ENCODE measurements around the gene DTX1.
"Not testable (repeated sequence)": the region's sequence is repeated elsewhere in the genome, so short reads cannot be mapped to it uniquely, and the experiment has no call there.

DTX1 gene

GRCh38 chr12:113141716-113142115 is 85.2 kb downstream of the DTX1 start:
- DNase-seq: not testable (repeated sequence)

GRCh38 chr12:113142173-113142885 is 85.8 kb downstream of the DTX1 start:
- DNase-seq: peak; percentile 57

GRCh38 chr12:113142886-113143332 is 86.4 kb downstream of the DTX1 start:
- no peak for DNase-seq

GRCh38 chr12:113143959-113144358 is 87.4 kb downstream of the DTX1 start:
- no peak for DNase-seq

- DNase-seq: no peak
Observed at GRCh38 chr12:113144806-113145205, 88.3 kb downstream of the DTX1 start.

- no peak for DNase-seq
Observed at GRCh38 chr12:113145720-113146551, 89.4 kb downstream of the DTX1 start.

GRCh38 chr12:113146999-113147398 is 90.5 kb downstream of the DTX1 start:
- DNase-seq: no peak

Data from CD4-positive, alpha-beta T cell treated with Interleukin-15 for 1 hour (primary cell).